HG03432 (cell line): Measurements from ENCODE around the gene GPX4.

Experiments used
- ATAC-seq: cut with Tn5 transposase; IDR thresholded peaks from one replicate; pipeline ENCODE4 v1.9.1; 2021; ENCODE audit warnings: mild to moderate bottlenecking, moderate library complexity; ENCODE audit not compliant: unreplicated experiment

GPX4 gene, protein sequence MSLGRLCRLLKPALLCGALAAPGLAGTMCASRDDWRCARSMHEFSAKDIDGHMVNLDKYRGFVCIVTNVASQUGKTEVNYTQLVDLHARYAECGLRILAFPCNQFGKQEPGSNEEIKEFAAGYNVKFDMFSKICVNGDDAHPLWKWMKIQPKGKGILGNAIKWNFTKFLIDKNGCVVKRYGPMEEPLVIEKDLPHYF

DNA sequence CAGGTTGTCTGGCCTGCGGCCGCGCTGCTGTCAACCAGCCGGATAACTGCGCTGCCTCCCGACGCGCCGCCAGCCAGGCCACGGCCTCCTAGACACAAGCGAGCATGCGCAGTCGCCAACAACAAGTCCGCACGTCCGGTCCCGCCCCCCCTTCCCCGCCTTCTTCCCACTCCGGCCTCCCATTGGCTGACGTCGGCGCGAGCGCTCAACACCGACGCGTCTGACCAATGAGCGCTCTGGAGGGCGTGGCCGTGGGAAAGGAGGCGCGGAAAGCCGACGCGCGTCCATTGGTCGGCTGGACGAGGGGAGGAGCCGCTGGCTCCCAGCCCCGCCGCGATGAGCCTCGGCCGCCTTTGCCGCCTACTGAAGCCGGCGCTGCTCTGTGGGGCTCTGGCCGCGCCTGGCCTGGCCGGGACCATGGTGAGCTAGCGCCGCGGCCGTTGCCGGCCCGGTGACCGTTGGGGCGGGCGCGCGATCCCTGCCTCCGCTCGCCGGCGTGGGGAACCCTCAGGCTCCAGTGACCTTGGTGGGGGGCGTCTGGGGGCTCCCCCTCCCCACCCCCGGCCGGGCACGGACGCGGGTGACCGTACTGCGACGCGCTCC, at the start of gene GPX4:
GPX4 (plus strand) TSS at position 287 of the 603 bp plus-strand sequence; CDS start at position 337, 50 bp downstream.
- ATAC-seq = peak; percentile 68

DNA sequence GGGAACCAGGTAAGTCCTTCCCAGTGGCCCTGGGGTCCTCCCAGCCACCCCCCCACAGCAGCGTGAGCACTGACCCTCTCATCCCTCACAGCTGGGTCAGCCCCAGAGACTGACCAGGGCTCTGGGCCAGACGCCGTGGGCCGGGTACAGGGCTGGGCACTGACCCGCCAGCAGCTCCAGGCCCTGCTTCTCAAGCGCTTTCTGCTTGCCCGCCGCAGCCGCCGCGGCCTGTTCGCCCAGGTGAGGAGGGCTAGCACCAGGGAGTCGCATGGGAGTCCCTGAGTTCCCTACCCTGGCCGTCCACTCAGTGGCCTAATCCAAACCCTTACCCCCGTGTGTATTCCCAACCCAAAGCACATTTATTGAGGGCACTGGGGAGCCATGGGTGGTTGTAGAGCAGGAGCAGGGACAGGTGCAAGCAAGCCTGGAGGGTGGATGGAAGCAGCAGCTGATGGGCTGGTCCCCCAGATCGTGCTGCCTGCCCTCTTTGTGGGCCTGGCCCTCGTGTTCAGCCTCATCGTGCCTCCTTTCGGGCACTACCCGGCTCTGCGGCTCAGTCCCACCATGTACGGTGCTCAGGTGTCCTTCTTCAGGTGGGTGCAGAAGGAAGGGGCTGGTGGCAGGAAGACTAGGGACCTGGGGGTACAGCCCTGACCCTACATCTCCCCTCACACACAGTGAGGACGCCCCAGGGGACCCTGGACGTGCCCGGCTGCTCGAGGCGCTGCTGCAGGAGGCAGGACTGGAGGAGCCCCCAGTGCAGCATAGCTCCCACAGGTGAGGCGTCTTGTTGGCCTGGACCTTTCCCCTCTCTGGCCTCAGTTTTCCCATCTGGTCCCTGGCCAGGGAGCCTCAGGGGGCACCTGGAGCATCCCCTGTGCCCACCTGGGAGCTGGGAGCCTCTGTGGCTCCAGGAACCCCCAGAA, 49.4 kb upstream of the GPX4 start:
- no peak for ATAC-seq

DNA sequence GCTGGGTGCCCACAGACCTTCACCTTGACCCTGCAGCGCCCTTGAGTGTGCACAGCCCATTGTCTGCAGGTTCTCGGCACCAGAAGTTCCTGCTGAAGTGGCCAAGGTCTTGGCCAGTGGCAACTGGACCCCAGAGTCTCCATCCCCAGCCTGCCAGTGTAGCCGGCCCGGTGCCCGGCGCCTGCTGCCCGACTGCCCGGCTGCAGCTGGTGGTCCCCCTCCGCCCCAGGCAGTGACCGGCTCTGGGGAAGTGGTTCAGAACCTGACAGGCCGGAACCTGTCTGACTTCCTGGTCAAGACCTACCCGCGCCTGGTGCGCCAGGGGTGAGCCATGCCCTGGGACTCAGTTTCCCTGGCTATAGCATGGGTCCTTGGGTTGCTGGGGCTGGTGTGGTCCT, 48.8 kb upstream of the GPX4 start:
- ATAC-seq = no peak

GRCh38 chr19:1055886-1056620, 47.7 kb upstream of the GPX4 start:
- ATAC-seq = no peak

GRCh38 chr19:1057176-1057855, 46.5 kb upstream of the GPX4 start:
- ATAC-seq = no peak

DNA sequence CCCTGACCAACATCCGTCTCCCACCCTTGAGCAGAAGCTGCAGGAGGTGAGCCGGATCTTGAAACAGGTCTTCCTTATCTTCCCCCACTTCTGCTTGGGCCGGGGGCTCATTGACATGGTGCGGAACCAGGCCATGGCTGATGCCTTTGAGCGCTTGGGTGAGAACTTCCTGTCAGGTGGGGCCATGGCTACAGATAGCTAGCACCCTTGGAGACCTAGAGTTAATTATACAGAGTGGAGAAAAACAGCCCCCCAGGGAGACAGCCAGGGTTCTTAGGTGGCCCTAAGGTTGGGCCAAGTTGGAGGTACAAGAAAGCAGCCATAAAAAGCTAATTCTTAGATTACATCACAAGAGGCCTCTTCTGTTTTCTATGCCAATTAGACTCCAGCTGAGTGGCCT, 45.7 kb upstream of the GPX4 start:
- no peak for ATAC-seq

DNA sequence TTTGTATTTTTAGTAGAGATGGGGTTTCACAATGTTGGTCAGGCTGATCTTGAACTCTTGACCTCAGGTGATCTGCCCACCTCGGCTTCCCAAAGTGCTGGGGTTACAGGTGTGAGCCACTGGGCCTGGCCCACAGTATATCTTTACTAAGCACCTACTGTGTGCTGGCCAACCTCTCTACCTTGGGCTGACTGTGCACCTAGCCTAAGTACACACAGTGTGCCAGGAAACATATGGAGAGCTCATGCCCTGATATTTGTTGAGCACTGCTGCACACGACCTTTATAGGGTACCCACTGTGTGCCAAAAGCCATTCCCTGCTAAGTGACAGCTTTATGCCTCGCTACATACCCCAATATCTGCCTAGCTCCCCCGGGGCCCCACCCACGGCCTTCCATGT, 43.1 kb upstream of the GPX4 start:
- ATAC-seq = no peak

- ATAC-seq = no peak
These were observed 41.8 kb upstream of the GPX4 start for GRCh38 chr19:1061987-1062386.

DNA sequence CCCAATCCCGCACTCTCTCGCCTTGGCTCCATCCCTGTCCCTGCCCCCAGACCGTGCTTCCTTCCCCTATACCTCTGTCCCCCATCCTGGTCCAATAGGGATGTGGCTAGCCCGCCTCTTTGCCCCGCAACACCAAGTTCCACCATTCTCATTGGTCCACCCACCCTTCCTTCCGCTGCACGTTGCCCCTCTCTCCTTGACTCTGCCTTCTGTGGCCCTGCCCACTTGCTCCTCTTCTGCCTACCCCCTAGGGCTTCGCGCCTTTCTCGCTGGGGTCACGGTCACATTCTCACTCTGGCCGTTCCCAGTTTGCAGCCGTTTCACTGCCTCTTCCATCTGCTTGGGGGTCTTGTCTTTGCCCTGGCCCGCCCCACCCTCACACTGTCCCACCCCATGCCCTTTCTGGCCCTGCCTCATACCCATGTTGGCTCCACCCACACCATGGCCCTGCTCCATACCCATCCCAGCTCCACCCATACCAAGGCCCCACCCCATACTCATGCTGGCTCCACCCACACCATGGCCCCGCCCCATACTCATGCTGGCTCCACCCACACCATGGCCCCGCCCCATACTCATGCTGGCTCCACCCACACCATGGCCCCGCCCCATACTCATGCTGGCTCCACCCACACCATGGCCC, 41.3 kb upstream of the GPX4 start:
- ATAC-seq = no peak

GRCh38 chr19:1063030-1063908, 40.5 kb upstream of the GPX4 start:
- ATAC-seq = no peak

DNA sequence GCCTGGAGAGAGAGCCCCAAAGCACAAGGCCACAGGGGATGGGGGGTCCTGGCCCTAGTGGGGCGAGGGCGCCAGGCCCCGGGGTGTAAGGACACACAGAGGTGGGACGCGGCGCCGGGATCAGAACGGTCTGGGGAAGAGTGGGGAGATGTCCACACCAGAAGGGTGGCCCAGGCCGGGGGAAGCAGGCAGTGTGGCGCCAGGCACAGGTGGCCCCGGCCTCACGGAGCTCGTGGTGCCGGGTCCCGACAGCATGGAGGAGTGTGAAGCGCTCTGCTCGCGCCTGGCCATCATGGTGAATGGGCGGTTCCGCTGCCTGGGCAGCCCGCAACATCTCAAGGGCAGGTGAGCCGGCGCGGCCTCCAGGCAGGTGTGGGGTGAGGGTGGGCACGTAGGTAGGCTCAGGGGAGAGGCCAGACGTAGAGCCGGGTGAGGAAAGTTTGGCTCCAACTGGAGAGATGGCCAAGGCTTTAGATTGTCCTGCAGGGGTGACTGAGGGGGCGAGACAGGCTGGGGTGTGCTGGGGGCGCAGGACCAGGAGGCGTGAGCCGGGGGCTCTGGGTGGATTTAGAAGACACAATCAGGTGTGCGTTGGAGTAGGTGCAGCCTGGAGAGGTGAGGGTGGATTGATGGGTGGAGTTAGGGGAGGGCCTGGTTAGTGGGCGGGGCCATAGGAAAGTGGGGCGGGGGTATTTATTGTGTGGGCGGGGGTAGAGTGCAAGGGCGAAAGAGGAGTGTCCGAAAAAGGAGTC, 39.7 kb upstream of the GPX4 start:
- ATAC-seq = no peak

DNA sequence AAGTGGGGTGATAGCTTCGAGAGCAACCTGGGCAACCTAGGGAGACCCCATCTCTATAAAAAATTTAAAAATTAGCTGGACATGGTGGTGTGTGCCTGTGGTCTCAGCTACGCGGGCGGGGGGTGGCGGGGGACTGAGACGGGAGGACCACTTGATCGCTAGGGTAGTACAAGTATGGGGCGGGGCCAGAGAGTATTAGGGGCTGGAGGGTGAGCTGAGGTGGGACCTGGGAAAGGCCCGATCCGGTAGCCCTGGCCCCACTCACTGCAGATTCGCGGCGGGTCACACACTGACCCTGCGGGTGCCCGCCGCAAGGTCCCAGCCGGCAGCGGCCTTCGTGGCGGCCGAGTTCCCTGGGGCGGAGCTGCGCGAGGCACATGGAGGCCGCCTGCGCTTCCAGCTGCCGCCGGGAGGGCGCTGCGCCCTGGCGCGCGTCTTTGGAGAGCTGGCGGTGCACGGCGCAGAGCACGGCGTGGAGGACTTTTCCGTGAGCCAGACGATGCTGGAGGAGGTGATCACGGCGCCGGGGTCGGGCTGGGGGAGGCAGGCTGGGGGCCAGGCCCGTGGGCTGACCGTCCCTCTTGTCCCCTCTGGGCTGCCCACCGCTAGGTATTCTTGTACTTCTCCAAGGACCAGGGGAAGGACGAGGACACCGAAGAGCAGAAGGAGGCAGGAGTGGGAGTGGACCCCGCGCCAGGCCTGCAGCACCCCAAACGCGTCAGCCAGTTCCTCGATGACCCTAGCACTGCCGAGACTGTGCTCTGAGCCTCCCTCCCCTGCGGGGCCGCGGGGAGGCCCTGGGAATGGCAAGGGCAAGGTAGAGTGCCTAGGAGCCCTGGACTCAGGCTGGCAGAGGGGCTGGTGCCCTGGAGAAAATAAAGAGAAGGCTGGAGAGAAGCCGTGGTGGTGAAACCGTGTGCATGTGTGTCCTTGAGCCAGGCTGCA, 38.9 kb upstream of the GPX4 start:
- ATAC-seq = no peak

GRCh38 chr19:1065606-1066109, 38.1 kb upstream of the GPX4 start:
- ATAC-seq = no peak

DNA sequence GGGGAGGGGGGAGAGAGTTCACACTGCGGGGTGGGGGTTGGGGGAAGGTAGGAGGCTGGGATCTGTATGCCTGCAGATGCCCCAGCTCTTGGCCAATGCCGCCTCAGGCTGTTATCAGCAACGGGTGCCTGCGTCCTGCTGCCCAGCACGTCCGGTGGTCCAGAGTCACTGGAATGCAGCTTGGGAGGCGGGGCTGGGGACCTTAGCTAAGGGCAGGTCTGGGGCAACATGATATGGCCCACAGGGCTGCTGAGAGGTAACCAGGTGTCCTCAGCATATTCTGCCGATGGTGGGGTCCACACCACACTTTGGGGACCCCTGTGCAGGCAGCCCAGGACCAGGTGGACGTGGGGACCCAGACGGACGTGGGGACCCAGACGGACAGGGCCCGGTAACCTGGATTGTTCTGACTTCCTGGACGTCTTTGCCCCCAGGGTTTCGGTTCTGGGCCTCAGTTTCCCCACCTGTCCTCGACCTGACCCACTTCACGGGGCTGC, 37.5 kb upstream of the GPX4 start:
- ATAC-seq = no peak

GRCh38 chr19:1066748-1067340, 37.0 kb upstream of the GPX4 start, which contains the start of gene ARHGAP45:
Gene ARHGAP45 (plus strand): TSS chr19:1067167. CDS start chr19:1067406, 239 bp downstream.
- peak; percentile 39 for ATAC-seq

DNA sequence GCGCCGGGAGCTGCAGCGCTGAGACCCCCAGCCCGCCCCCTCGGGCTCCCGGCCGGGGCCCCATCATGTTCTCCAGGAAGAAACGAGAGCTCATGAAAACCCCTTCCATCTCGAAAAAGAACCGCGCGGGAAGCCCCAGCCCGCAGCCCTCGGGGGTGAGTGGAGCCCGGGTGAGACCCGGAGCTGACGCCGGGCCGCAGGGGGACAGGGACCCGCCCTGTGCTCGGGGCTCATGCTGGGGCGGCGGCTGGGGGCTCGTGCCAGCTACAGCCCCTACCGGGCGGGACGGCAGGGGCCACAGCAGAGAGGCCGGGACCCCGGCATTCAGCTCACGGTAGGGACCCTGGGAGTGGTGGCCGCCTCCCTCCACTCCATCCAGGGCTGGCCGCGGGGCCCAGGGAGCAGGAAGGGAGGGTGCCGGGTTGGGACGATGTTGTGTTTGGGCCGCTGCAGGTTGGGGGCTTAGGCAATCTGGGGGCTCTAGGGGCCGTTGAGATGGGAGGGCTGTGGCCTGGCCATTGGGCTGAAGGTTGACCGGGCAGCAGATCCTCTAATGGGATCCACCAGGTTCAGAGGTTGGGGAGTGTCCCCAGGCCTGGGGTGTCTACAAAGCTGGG, 36.3 kb upstream of the GPX4 start:
- ATAC-seq = no peak
